HG02981 (cell line): Measurements from ENCODE around the gene HIF3A.
"Not testable (repeated sequence)": the region's sequence is repeated elsewhere in the genome, so short reads cannot be mapped to it uniquely, and the experiment has no call there.

ENCODE experiments used
- ATAC-seq: cut with Tn5 transposase; IDR thresholded peaks from one replicate; pipeline ENCODE4 v1.9.1; 2021; ENCODE audit warnings: mild to moderate bottlenecking, moderate library complexity; ENCODE audit not compliant: unreplicated experiment

The HIF3A gene

GRCh38 chr19:46291829-46292228, 5.0 kb upstream of the HIF3A start:
- no peak for ATAC-seq

- ATAC-seq = no peak
These were observed 2.3 kb upstream of the HIF3A start for GRCh38 chr19:46294494-46294893.

DNA sequence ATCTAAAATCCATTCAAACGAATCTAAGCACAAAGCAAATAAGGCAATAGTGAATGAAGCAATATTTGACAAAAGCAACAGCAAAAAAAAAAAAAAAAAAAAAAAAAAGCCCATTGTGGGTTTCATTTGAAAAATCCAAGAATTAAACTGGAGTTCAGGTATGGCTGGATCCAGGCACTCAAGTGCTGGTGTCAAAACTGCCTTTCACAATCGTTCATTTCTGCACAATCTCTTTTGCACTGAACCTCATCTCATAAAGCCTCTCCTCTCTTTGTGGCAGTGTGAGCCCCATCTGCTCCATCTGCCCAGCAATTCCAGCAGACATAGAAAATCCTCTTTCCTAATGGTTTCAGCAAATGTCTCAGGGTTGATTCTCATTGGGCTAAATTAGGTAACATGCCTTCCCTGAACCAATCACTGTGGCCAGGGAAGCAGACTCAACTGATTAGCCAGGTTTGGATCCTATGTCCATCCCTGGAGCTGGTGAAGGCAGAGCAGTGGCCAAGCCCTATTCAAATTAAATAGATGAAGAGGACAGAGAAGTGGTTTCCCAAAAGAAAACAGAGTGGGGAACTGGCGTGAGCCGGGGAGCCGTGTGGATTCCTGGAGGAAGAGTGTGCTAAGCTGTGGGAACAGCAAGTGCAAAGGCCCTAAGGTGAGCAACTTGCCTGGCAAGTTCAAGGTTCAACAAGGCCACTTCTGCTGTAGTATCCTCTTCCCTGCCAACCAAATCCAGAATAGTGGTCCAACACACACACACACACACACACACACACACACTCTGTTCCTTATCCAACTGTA, 1.2 kb upstream of the HIF3A start:
- ATAC-seq = no peak

GRCh38 chr19:46296202-46296480, 701 bp upstream of the HIF3A start:
- ATAC-seq = no peak

- no peak for ATAC-seq
These were observed 1.0 kb downstream of the HIF3A start for GRCh38 chr19:46297700-46298478.

GRCh38 chr19:46298479-46299003, 1.7 kb downstream of the HIF3A start:
- ATAC-seq = no peak

GRCh38 chr19:46299004-46299509, 2.2 kb downstream of the HIF3A start:
- no peak for ATAC-seq

GRCh38 chr19:46299695-46300094, 2.9 kb downstream of the HIF3A start:
- ATAC-seq = no peak

DNA sequence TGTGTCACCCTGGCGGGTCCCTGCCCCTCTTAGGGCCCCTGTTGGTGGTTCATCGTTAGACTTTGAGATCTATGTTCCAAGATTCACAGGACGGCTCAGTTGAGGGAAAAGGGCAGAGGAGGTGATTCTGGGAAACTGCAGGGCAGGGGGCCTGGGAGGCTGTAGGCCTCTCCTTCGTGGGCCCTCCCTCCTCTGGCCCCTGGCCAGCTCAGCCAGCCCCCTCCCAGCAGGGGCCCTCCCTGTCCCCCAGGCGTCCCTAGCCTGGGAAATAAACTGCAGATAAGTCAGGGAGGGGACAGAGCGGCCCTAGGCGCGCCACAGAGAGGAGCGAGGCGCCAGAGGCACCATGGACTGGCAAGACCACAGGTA, 6.5 kb downstream of the HIF3A start:
- ATAC-seq = no peak

DNA sequence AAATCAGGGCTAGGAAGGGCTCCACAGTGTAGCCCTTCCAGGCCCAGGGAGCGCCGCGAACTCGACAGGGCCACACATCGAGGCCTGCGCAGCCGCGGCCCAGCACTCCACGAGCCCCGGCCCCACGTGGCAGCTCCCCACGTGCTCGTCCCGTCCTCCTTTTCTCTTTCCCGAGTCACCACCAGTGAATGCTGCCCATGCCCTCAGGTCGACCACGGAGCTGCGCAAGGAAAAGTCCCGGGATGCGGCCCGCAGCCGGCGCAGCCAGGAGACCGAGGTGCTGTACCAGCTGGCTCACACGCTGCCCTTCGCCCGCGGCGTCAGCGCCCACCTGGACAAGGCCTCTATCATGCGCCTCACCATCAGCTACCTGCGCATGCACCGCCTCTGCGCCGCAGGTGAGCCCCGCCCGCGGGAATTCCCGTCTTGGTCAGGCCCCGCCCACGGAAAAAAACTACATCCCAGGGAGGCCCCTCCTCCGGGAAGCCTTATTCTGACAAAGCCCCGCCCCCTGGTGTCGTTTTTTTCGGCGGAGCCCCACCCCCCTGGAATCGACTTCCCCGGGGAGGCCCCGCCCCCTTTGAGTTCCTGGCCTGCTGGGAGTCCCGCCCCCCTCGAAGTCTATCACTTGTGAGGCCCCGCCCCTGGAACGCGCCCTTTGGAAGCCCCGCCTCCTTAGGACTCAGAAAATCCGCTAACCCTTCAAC, 7.0 kb downstream of the HIF3A start:
- no peak for ATAC-seq

GRCh38 chr19:46306501-46306900, 9.7 kb downstream of the HIF3A start:
- no peak for ATAC-seq

DNA sequence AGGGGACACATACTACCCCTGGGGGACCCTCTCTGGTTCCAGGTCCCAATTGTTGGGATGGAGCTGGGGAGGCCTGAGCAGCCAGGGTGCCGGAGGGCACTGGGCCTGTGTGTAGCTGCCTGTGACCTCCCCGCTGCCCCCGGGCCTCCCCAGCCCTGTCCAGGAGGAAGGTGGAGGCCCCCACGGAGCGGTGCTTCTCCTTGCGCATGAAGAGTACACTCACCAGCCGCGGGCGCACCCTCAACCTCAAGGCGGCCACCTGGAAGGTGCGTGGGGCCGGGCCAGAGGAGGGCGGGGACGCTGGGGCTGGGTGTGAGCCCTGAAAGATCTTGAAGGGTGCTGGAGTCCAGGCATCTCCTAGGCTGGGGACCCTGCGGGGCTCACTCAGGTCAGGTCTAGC, 11.7 kb downstream of the HIF3A start:
- no peak for ATAC-seq

- no peak for ATAC-seq
These were observed 12.2 kb downstream of the HIF3A start for GRCh38 chr19:46309056-46309455.

DNA sequence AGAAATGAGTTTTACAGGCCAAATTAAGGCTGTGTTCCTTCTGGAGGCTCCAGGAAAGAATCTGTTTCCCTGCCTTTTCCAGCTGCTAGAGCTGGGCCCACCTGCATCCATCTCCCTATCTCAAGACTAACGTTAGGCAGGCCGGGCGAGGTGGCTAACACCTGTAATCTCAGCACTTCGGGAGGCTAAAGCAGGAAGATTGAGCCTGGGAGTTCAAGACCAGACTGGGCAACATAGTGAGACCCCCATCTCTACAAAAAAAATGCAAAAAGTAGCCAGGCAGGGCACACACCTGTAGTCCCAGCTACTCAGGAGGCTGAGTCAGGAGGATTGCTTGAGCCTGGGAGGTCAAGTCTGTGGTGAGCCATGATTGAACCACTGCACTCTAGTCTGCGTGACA, 14.6 kb downstream of the HIF3A start:
- no peak for ATAC-seq

DNA sequence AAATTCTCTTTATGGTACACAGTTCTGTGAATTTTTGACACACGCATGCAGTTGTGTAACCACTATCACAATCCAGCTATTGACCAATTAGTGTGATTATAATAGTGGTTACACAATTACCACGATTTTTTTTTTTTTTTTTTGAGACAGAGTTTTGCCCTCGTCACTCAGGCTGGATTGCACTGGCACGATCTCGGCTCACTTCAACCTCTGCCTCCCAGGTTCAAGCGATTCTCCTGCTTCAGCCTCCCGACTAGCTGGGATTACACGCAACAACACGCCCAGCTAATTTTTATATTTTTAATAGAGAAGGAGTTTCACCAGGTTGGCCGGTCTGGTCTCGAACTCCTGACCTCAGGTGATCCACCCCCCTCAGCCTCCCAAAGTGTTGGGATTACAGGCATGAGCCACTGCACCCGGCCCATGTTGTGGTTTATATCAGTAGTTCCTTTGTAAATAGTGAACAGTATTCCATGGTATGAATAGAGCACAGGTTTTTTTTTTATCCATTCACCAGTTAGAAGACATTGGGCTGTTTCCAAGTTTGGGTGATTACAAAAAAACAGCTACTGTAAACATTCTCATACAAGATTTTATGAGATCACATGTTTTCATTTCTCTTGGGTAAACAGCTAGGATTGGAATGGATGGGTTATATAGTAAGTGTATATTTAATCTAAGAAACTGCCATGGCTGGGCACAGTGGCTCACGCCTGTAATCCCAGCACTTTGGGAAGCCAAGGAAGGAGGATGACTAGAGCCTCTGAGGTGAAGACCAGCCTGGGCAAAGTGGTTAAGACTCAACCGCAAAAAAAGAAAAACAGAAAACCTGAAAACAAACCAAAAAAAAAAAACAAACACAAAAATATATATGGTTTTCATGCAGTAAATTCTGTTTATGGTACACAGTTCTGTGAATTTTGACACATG, 17.0 kb downstream of the HIF3A start:
- not testable (repeated sequence) for ATAC-seq

DNA sequence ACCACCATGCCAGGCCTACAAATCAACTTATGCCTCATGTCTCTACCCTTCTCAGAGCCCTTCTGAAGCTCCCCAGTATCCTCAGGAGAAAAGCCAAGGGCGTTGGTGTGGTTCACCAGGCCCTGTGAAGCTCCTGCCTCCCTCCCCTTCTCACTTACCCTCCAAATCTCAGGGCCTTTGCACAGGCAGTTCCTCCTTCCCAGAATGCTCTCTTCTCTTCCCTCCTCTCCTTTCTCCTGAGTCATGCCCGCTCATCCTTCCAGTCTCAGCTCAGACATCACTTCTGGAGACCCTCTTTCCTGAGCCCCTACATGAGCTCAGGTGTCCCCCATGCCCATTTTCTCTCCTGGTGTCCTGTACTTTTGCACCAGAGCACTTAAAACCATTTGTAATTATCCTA, 20.5 kb downstream of the HIF3A start:
- ATAC-seq = no peak

- no peak for ATAC-seq
These were observed 22.8 kb downstream of the HIF3A start for GRCh38 chr19:46319613-46320012.

- ATAC-seq = no peak
These were observed 23.7 kb downstream of the HIF3A start for GRCh38 chr19:46320559-46320958.

DNA sequence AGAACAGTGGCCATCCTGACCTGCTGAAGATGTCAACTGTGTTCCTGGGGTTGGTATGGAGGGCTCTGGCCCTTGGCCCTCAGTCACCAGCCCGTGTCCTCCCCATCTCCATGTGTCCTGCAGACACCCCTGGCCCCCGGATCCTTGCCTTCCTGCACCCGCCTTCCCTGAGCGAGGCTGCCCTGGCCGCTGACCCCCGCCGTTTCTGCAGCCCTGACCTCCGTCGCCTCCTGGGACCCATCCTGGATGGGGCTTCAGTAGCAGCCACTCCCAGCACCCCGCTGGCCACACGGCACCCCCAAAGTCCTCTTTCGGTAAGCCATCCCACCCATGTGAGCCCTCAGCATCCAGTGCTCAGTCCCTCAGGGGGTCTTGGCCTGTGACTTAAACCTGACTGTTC, 24.8 kb downstream of the HIF3A start:
- no peak for ATAC-seq

GRCh38 chr19:46323227-46323626, 26.4 kb downstream of the HIF3A start:
- ATAC-seq = not testable (repeated sequence)
